Neural cell (in vitro differentiated cells): Measurements from ENCODE around the gene SPG11. TPM values are rescaled to one million over a fixed set of nuclear protein-coding genes. Genes with fewer than 3 reads are reported as not detected.

Experiments
- H2AFZ ChIP-seq: fragments of 200-600, 300-800 bp; sonication (generic), shearing (Covaris generic); 2 replicates; pipeline ENCODE4 v1.6.0; 2014; ENCODE audit warnings: low read depth, mild to moderate bottlenecking, antibody characterized with exemption, low read length, moderate library complexity
- H3F3A ChIP-seq: fragments of 200-600 bp; shearing (Covaris generic); 2 replicates; pipeline ENCODE4 v1.6.1; 2016; ENCODE audit warnings: mild to moderate bottlenecking, moderate library complexity, mixed read lengths, antibody characterized with exemption, low read length; ENCODE audit not compliant: insufficient read depth, poor library complexity, severe bottlenecking
- H3K27ac ChIP-seq: fragments of 200-600, 300-800 bp; sonication (generic), shearing (Covaris generic); 2 replicates; pipeline ENCODE4 v1.5.1; 2014; ENCODE audit warnings: mild to moderate bottlenecking, low read length, moderate library complexity
- H3K27me3 ChIP-seq: fragments of 300-800, 200-600 bp; sonication (generic), shearing (Covaris generic); 2 replicates; pipeline ENCODE4 v1.6.0; 2014; ENCODE audit warnings: mild to moderate bottlenecking, low read depth, low read length, moderate library complexity; ENCODE audit not compliant: insufficient read depth
- H3K36me3 ChIP-seq: fragments of 300-800, 200-600 bp; sonication (generic), shearing (Covaris generic); 2 replicates; pipeline ENCODE4 v1.5.1; 2014; ENCODE audit warnings: mild to moderate bottlenecking, antibody characterized with exemption, low read length, moderate library complexity; ENCODE audit not compliant: insufficient read depth
- H3K4me2 ChIP-seq: fragments of 300-800, 200-600 bp; sonication (generic), shearing (Covaris generic); 2 replicates; pipeline ENCODE4 v1.6.0; 2014; ENCODE audit warnings: mild to moderate bottlenecking, low read length
- H3K4me3 ChIP-seq: fragments of 300-800, 200-600 bp; sonication (generic), shearing (Covaris generic); 2 replicates; pipeline ENCODE4 v1.5.1; 2014; ENCODE audit warnings: mild to moderate bottlenecking, low read length, moderate library complexity
- H3K79me2 ChIP-seq: fragments of 200-600 bp; shearing (Covaris generic); replicated peaks from 2 replicates; pipeline ENCODE4 v1.6.0; 2014; ENCODE audit warnings: mild to moderate bottlenecking, low read length, moderate library complexity; ENCODE audit not compliant: insufficient read depth
- H3K9ac ChIP-seq: fragments of 300-800, 200-600 bp; sonication (generic), shearing (Covaris generic); 2 replicates; pipeline ENCODE4 v1.6.1; 2016; ENCODE audit warnings: mild to moderate bottlenecking, low read length, mixed read lengths
- H3K9me2 ChIP-seq: fragments of 200-600 bp; shearing (Covaris generic); 2 replicates; pipeline ENCODE4 v1.6.1; 2016; ENCODE audit warnings: mild to moderate bottlenecking, low read length, mixed read lengths; ENCODE audit not compliant: insufficient read depth
- H3K9me3 ChIP-seq: fragments of 200-600, 300-800 bp; sonication (generic), shearing (Covaris generic); 2 replicates; pipeline ENCODE4 v1.6.1; 2016; ENCODE audit warnings: mild to moderate bottlenecking, mixed run types, low read length, moderate library complexity, mixed read lengths
- H4K20me1 ChIP-seq: fragments of 200-600 bp; shearing (Covaris generic); 2 replicates; pipeline ENCODE4 v1.6.1; 2016; ENCODE audit warnings: mild to moderate bottlenecking, mixed run types; ENCODE audit not compliant: insufficient read depth
- CTCF ChIP-seq: fragments of 450-650 bp; IDR thresholded peaks from 2 replicates; pipeline ENCODE4 v1.5.1; 2014; ENCODE audit warnings: antibody characterized with exemption, mild to moderate bottlenecking, moderate library complexity; ENCODE audit not compliant: poor library complexity, severe bottlenecking
- EP300 ChIP-seq: fragments of 450-650 bp; conservative IDR thresholded peaks from 2 replicates; pipeline ENCODE4 v1.6.1; 2014; ENCODE audit warnings: antibody characterized with exemption, mild to moderate bottlenecking, moderate library complexity; ENCODE audit not compliant: poor library complexity, severe bottlenecking
- EZH2 ChIP-seq: fragments of 200-600, 300-800 bp; shearing (Covaris generic), sonication (generic); IDR thresholded peaks from 2 replicates; pipeline ENCODE4 v1.6.1; 2014; ENCODE audit warnings: antibody characterized with exemption, low read length, borderline replicate concordance, mild to moderate bottlenecking; ENCODE audit not compliant: insufficient read depth, poor library complexity, severe bottlenecking
- MXI1 ChIP-seq: fragments of 450-650 bp; conservative IDR thresholded peaks from 2 replicates; pipeline ENCODE4 v1.6.1; 2014; ENCODE audit warnings: antibody characterized with exemption, mild to moderate bottlenecking; ENCODE audit not compliant: poor library complexity, severe bottlenecking
- POLR2AphosphoS5 ChIP-seq: IDR thresholded peaks from 2 replicates; pipeline ENCODE4 v1.6.1; 2012
- RAD21 ChIP-seq: fragments of 450-650 bp; conservative IDR thresholded peaks from 2 replicates; pipeline ENCODE4 v1.6.1; 2014; ENCODE audit warnings: antibody characterized with exemption, mild to moderate bottlenecking, moderate library complexity
- REST ChIP-seq: IDR thresholded peaks from 2 replicates; pipeline ENCODE4 v1.6.1; 2012; ENCODE audit warnings: borderline replicate concordance
- SMC3 ChIP-seq: fragments of 450-650 bp; conservative IDR thresholded peaks from 2 replicates; pipeline ENCODE4 v1.6.1; 2014; ENCODE audit warnings: antibody characterized with exemption, mild to moderate bottlenecking, moderate library complexity; ENCODE audit not compliant: poor library complexity
- TAF1 ChIP-seq: IDR thresholded peaks from 2 replicates; pipeline ENCODE4 v1.6.1; 2012; ENCODE audit warnings: low read depth
- polyA plus RNA-seq: library from polyadenylated mRNA; depleted of rRNA; stranded (reverse); fragments of >200 nt; gene quantifications from 2 replicates; pipeline ENCODE4 v1.2.3, GENCODE V29; 2014

SPG11 gene
- polyA plus RNA-seq, 1 donor from 2014 or later, result 52.2 TPM

GRCh38 chr15:44646460-44646859 is 17.0 kb downstream of the SPG11 start:
- Histone ChIP-seq H3K27me3 (no peaks in the 10 kb centered on the region), H3K9me2 (no peaks in the 10 kb centered on the region), H3K4me3 (no peak overlapping the region), H3K4me2 (no peak overlapping the region), H3F3A (no peaks in the 10 kb centered on the region), H3K9me3 (no peaks in the 10 kb centered on the region), H4K20me1 (no peaks in the 10 kb centered on the region), H3K9ac (no peak overlapping the region), H3K36me3 (peaks cover 8% of the 10 kb centered on the region), H3K27ac (no peak overlapping the region), H3K79me2 (no peaks in the 10 kb centered on the region), H2AFZ (no peak overlapping the region)
- TF ChIP-seq CTCF, result no peak
- no peak for TF ChIP-seq SMC3
- TF ChIP-seq TAF1, result no peak
- TF ChIP-seq EZH2, result no peak
- no peak for TF ChIP-seq POLR2AphosphoS5
- no peak for TF ChIP-seq RAD21
- TF ChIP-seq MXI1, result no peak
- TF ChIP-seq REST, result no peak
- no peak for TF ChIP-seq EP300

- no peaks in the 10 kb centered on the region for H3K27me3 ChIP-seq
- H2AFZ ChIP-seq, result no peak overlapping the region
- H4K20me1 ChIP-seq, result no peaks in the 10 kb centered on the region
- no peaks in the 10 kb centered on the region for H3K9me2 ChIP-seq
- no peak overlapping the region for H3K4me3 ChIP-seq
- H3K4me2 ChIP-seq, result no peak overlapping the region
- peaks cover 5% of the 10 kb centered on the region for H3K9me3 ChIP-seq
- H3F3A ChIP-seq, result no peaks in the 10 kb centered on the region
- H3K36me3 ChIP-seq, result peaks cover 8% of the 10 kb centered on the region
- no peaks in the 10 kb centered on the region for H3K79me2 ChIP-seq
- no peak for TF ChIP-seq CTCF
- no peak for TF ChIP-seq EP300
- no peak for TF ChIP-seq EZH2
- no peak for TF ChIP-seq REST
- no peak for TF ChIP-seq TAF1
- no peak for TF ChIP-seq POLR2AphosphoS5
- no peak for TF ChIP-seq SMC3
- no peak for TF ChIP-seq MXI1
- no peak for TF ChIP-seq RAD21
- no peak overlapping the region for H3K9ac ChIP-seq
- H3K27ac ChIP-seq, result no peak overlapping the region
Measured at GRCh38 chr15:44641651-44642050, 21.8 kb downstream of the SPG11 start.
